Neuronal stem cell (in vitro differentiated cells): Measurements from ENCODE around the gene ASMT.
A peak's percentile ranks its signal among the peaks of the same experiment; 100 is the strongest.

Experiments used
- DNase-seq: peaks from one replicate; pipeline ENCODE4 v3.0.0-alpha.2; 2013; ENCODE audit warnings: low spot score
- H2AFZ ChIP-seq: one replicate; pipeline ENCODE4 v1.6.1; 2013; ENCODE audit warnings: mild to moderate bottlenecking, low read length, inconsistent platforms
- H2AK5ac ChIP-seq: 2 replicates; pipeline ENCODE4 v1.6.1; 2013; ENCODE audit warnings: low read depth, mild to moderate bottlenecking, inconsistent platforms, low read length, moderate library complexity, mixed read lengths
- H2BK120ac ChIP-seq: 2 replicates; pipeline ENCODE4 v1.6.1; 2013; ENCODE audit warnings: low read depth, mild to moderate bottlenecking, inconsistent platforms, low read length, moderate library complexity, mixed read lengths
- H2BK12ac ChIP-seq: one replicate; pipeline ENCODE4 v1.6.1; 2013; ENCODE audit warnings: low read length, inconsistent platforms
- H2BK15ac ChIP-seq: 2 replicates; pipeline ENCODE4 v1.6.1; 2013; ENCODE audit warnings: mild to moderate bottlenecking, low read length, inconsistent platforms, mixed read lengths
- H2BK5ac ChIP-seq: one replicate; pipeline ENCODE4 v1.6.1; 2013; ENCODE audit warnings: inconsistent platforms, mild to moderate bottlenecking, low read length, moderate library complexity
- H3K14ac ChIP-seq: one replicate; pipeline ENCODE4 v1.6.1; 2013; ENCODE audit warnings: low read length, inconsistent platforms
- H3K18ac ChIP-seq: 2 replicates; pipeline ENCODE4 v1.6.1; 2013; ENCODE audit warnings: low read length, inconsistent platforms
- H3K23ac ChIP-seq: 2 replicates; pipeline ENCODE4 v1.6.1; 2013; ENCODE audit warnings: low read depth, mild to moderate bottlenecking, mixed read lengths, low read length, inconsistent platforms; ENCODE audit not compliant: poor library complexity
- H3K27ac ChIP-seq: replicated peaks from 3 replicates; pipeline ENCODE4 v1.5.1; 2013; ENCODE audit warnings: low read length, inconsistent platforms
- H3K27me3 ChIP-seq, 3 experiments: 2 replicates each; pipeline ENCODE4 v1.6.1; 2013; ENCODE audit warnings: low read length in 3 of 3, mild to moderate bottlenecking in 2 of 3, inconsistent platforms in 1 of 3, low read depth in 1 of 3, mixed read lengths in 1 of 3, moderate library complexity in 1 of 3; ENCODE audit not compliant: control insufficient read depth in 3 of 3, insufficient read depth in 3 of 3
- H3K36me3 ChIP-seq, 2 donors: replicated peaks in 1 of 2; 2 replicates each; pipeline ENCODE4 v1.6.1; 2013; ENCODE audit warnings: low read length in 2 of 2; ENCODE audit not compliant: control insufficient read depth in 2 of 2, insufficient read depth in 2 of 2
- H3K4ac ChIP-seq: 2 replicates; pipeline ENCODE4 v1.6.1; 2013; ENCODE audit warnings: inconsistent platforms, mild to moderate bottlenecking, low read length, moderate library complexity
- H3K4me1 ChIP-seq, 2 donors: 1 replicate in 1 of 2; 2 replicates in 1 of 2; pipeline ENCODE4 v1.6.1; 2013; ENCODE audit warnings: low read length in 2 of 2, low read depth in 1 of 2; ENCODE audit not compliant: control insufficient read depth in 2 of 2, insufficient read depth in 1 of 2
- H3K4me2 ChIP-seq: one replicate; pipeline ENCODE4 v1.6.1; 2013; ENCODE audit warnings: mild to moderate bottlenecking, low read length, inconsistent platforms; ENCODE audit not compliant: insufficient read depth, poor library complexity, severe bottlenecking
- H3K4me3 ChIP-seq, 2 donors: 2 replicates each; pipeline ENCODE4 v1.5.1; 2013; ENCODE audit warnings: low read length in 2 of 2, mild to moderate bottlenecking in 2 of 2, inconsistent platforms in 1 of 2, moderate library complexity in 1 of 2
- H3K79me1 ChIP-seq: one replicate; pipeline ENCODE4 v1.6.1; 2013; ENCODE audit warnings: low read depth, mild to moderate bottlenecking, inconsistent platforms, low read length, moderate library complexity
- H3K9ac ChIP-seq: one replicate; pipeline ENCODE4 v1.6.1; 2013; ENCODE audit warnings: mild to moderate bottlenecking, low read depth, low read length, inconsistent platforms; ENCODE audit not compliant: poor library complexity
- H3K9me3 ChIP-seq, 2 donors: replicated peaks in 1 of 2; 2 replicates each; pipeline versions ENCODE3 to v1.6.1; 2013; ENCODE audit warnings: low read length in 2 of 2, mild to moderate bottlenecking in 2 of 2, inconsistent platforms in 1 of 2, low read depth in 1 of 2, mixed read lengths in 1 of 2, moderate library complexity in 1 of 2; ENCODE audit not compliant: control insufficient read depth in 2 of 2, insufficient read depth in 1 of 2
- H4K8ac ChIP-seq: one replicate; pipeline ENCODE4 v1.6.1; 2013; ENCODE audit warnings: low read depth, mild to moderate bottlenecking, inconsistent platforms, low read length, moderate library complexity
- H4K91ac ChIP-seq: one replicate; pipeline ENCODE4 v1.6.1; 2013; ENCODE audit warnings: low read length, low read depth, mild to moderate bottlenecking, inconsistent platforms; ENCODE audit not compliant: poor library complexity
- WGBS, 2 donors: extraction: QIAGEN DNeasy Blood & Tissue Kit; methylation state at CpG; one replicate each; pipeline ENCODE4 v1.1.7; 2013; ENCODE audit warnings: missing lambda C conversion rate in 2 of 2, mixed read lengths in 1 of 2; ENCODE audit not compliant: insufficient read length in 2 of 2, insufficient replicate concordance in 1 of 2; ENCODE audit errors: extremely low coverage in 2 of 2; 5-methylcytosine and 5-hydroxymethylcytosine counted together

ASMT gene

GRCh38 chrX:1673337-1673736 is 58.5 kb downstream of the ASMT start:
- Histone ChIP-seq H4K91ac (no peak overlapping the region), H3K18ac (no peak overlapping the region), H3K4me3 (no peak overlapping the region), H3K14ac (no peak overlapping the region), H3K4me2 (no peak overlapping the region), H3K79me1 (no peaks in the 10 kb centered on the region), H3K27me3 (no peaks in the 10 kb centered on the region), H2BK15ac (no peak overlapping the region), H3K23ac (no peak overlapping the region), H3K4ac (no peak overlapping the region), H4K8ac (no peak overlapping the region), H3K27ac (no peak overlapping the region), H3K9ac (no peak overlapping the region), H2BK5ac (no peak overlapping the region), H2BK12ac (no peak overlapping the region), H3K4me1 (no peaks in the 10 kb centered on the region), H3K9me3 (peaks cover 3 to 4% of the 10 kb centered on the region in 2 donors), H2BK120ac (no peak overlapping the region), H2AK5ac (no peak overlapping the region), H3K36me3 (no peaks in the 10 kb centered on the region), H2AFZ (no peak overlapping the region)
- no CpG with 5 or more reads among the region's 7 CpGs for WGBS, 2 donors
- no peak for DNase-seq

- H2BK12ac ChIP-seq = peak overlapping the region; percentile 84
- peaks cover 0 to 2% of the 10 kb centered on the region in 2 donors for H3K9me3 ChIP-seq
- no peak overlapping the region for H2AFZ ChIP-seq
- no peak overlapping the region for H4K91ac ChIP-seq
- H2AK5ac ChIP-seq = peak overlapping the region; percentile 89
- H2BK15ac ChIP-seq = peak overlapping the region; percentile 30
- no peaks in the 10 kb centered on the region for H3K79me1 ChIP-seq
- no peak overlapping the region for H3K14ac ChIP-seq
- no CpG with 5 or more reads among the region's 14 CpGs for WGBS, 2 donors
- peak overlapping the region; percentile 38 for H3K9ac ChIP-seq
- H3K4me2 ChIP-seq = no peak overlapping the region
- H3K4ac ChIP-seq = peak overlapping the region; percentile 53
- H2BK5ac ChIP-seq = no peak overlapping the region
- no peaks in the 10 kb centered on the region for H3K36me3 ChIP-seq
- H3K27ac ChIP-seq = no peak overlapping the region
- H3K4me3 ChIP-seq = no peak overlapping the region
- no peak overlapping the region for H3K23ac ChIP-seq
- no peak overlapping the region for H4K8ac ChIP-seq
- DNase-seq = no peak
- peak overlapping the region; percentile 83 for H3K18ac ChIP-seq
- no peak overlapping the region for H2BK120ac ChIP-seq
- no peaks in the 10 kb centered on the region for H3K27me3 ChIP-seq
- no peaks in the 10 kb centered on the region for H3K4me1 ChIP-seq
These were observed 62.0 kb downstream of the ASMT start for GRCh38 chrX:1676866-1677265.

DNA sequence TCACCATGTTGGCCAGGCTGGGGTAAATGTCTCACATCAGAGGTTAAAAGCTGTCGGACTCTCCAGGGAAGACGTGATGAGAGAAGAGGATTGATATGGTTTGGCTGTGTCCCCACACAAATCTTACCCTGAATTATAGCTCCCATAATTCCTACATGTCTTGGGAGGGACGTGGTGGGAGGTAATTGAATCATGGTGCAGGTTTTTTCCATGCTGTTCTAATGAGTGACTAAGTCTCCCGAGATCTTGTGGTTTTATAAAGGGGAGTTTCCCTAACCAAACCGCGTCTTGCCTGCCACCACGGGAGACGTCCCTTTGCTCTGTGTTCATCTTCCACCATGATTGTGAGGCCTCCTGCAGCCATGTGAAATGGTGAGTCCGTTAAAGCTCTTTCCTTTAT is 64.4 kb downstream of the ASMT start:
- Histone ChIP-seq H3K27ac (no peak overlapping the region), H2BK5ac (no peak overlapping the region), H3K9ac (no peak overlapping the region), H3K4me1 (no peaks in the 10 kb centered on the region), H2BK15ac (no peak overlapping the region), H2BK12ac (no peak overlapping the region), H2AK5ac (no peak overlapping the region), H3K18ac (no peak overlapping the region), H3K27me3 (no peaks in the 10 kb centered on the region), H3K4me2 (no peak overlapping the region), H4K8ac (no peak overlapping the region), H3K9me3 (peaks cover 0 to 2% of the 10 kb centered on the region in 2 donors), H4K91ac (no peak overlapping the region), H3K4me3 (no peak overlapping the region), H3K23ac (no peak overlapping the region), H3K14ac (no peak overlapping the region), H3K36me3 (no peaks in the 10 kb centered on the region), H2AFZ (peak overlapping the region; percentile 5), H2BK120ac (no peak overlapping the region), H3K79me1 (no peaks in the 10 kb centered on the region), H3K4ac (no peak overlapping the region)
- no CpG with 5 or more reads among the region's 9 CpGs for whole genome bisulfite sequencing, 2 donors
- DNase-seq = no peak

DNA sequence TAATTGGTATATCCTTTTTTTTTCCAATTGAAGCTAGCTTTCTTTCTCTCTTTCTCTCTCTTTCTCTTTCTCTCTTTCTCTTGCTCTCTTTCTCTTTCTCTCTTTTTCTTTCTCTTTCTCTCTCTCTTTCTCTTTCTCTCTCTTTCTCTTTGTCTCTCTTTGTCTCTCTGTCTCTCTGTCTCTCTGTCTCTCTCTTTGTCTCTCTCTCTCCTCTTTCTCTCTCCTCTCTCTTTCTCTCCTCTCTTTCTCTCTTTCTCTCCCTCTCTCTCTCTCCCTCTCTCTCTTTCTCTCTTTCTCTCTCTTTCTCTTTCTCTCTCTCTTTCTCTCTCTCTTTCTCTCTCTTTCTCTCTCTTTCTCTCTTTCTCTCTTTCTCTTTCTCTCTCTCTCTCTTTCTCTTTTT is 66.6 kb downstream of the ASMT start:
- H3K36me3 ChIP-seq = no peaks in the 10 kb centered on the region
- H3K4me3 ChIP-seq = no peak overlapping the region

More for the DNA sequence above, 66.6 kb downstream of the ASMT start:
- Histone ChIP-seq H2BK15ac (no peak overlapping the region), H2BK5ac (no peak overlapping the region), H3K4me2 (no peak overlapping the region), H3K27me3 (no peaks in the 10 kb centered on the region), H4K91ac (no peak overlapping the region), H4K8ac (no peak overlapping the region), H3K9me3 (peaks cover 0 to 2% of the 10 kb centered on the region in 2 donors), H3K18ac (no peak overlapping the region), H2BK120ac (no peak overlapping the region), H3K27ac (no peak overlapping the region), H2BK12ac (no peak overlapping the region), H3K4me1 (no peaks in the 10 kb centered on the region), H3K4ac (no peak overlapping the region), H3K14ac (no peak overlapping the region), H3K79me1 (no peaks in the 10 kb centered on the region), H2AFZ (no peak overlapping the region), H3K23ac (no peak overlapping the region), H3K9ac (no peak overlapping the region), H2AK5ac (no peak overlapping the region)
- no peak for DNase-seq
